GM23338 (cell line): Measurements from ENCODE around the gene CABCOCO1. TPM values are rescaled to one million over a fixed set of nuclear protein-coding genes. Genes with fewer than 3 reads are reported as not detected.

Experiments used
- ATAC-seq: fragments of 200-7000 bp; cut with Tn5 transposase; 3 replicates; pipeline ENCODE4 v1.9.1; 2020
- DNase-seq: peaks from one replicate; pipeline ENCODE4 v3.0.0-alpha.2; 2015; ENCODE audit warnings: low spot score
- H2AFZ ChIP-seq: fragments of 200-600 bp; sonication (generic); 2 replicates; pipeline ENCODE4 v1.8.0; 2016; ENCODE audit warnings: antibody characterized with exemption, mild to moderate bottlenecking, moderate library complexity
- H3F3A ChIP-seq: fragments of 200-600 bp; sonication (generic); replicated peaks from 2 replicates; pipeline ENCODE4 v1.8.0; 2017; ENCODE audit warnings: antibody characterized with exemption, mixed run types, low read depth
- H3K27ac ChIP-seq: fragments of 200-600 bp; sonication (generic); 2 replicates; pipeline ENCODE4 v1.6.1; 2016; ENCODE audit warnings: low read depth
- H3K27me3 ChIP-seq: fragments of 200-600 bp; sonication (generic); 2 replicates; pipeline ENCODE4 v1.8.0; 2016; ENCODE audit warnings: mild to moderate bottlenecking, mixed run types, moderate library complexity; ENCODE audit not compliant: insufficient read depth
- H3K36me3 ChIP-seq: fragments of 200-600 bp; sonication (generic); 2 replicates; pipeline ENCODE4 v1.8.0; 2016; ENCODE audit warnings: mild to moderate bottlenecking; ENCODE audit not compliant: insufficient read depth
- H3K4me1 ChIP-seq: fragments of 200-600 bp; sonication (generic); 2 replicates; pipeline ENCODE4 v1.8.0; 2016; ENCODE audit warnings: mild to moderate bottlenecking, moderate library complexity; ENCODE audit not compliant: insufficient read depth
- H3K4me2 ChIP-seq: fragments of 200-600 bp; sonication (generic); 2 replicates; pipeline ENCODE4 v1.7.1; 2017; ENCODE audit warnings: mixed run types
- H3K4me3 ChIP-seq: fragments of 200-600 bp; sonication (generic); 2 replicates; pipeline ENCODE4 v1.6.1; 2016; ENCODE audit warnings: mixed run types
- H3K79me2 ChIP-seq: fragments of 200-600 bp; sonication (generic); replicated peaks from 2 replicates; pipeline ENCODE4 v1.8.0; 2017; ENCODE audit warnings: mild to moderate bottlenecking; ENCODE audit not compliant: insufficient read depth
- H3K9me2 ChIP-seq: fragments of 200-600 bp; sonication (generic); 2 replicates; pipeline ENCODE4 v1.8.0; 2017; ENCODE audit not compliant: insufficient read depth
- H4K20me1 ChIP-seq: fragments of 200-600 bp; sonication (generic); replicated peaks from 2 replicates; pipeline ENCODE4 v1.8.0; 2017; ENCODE audit warnings: mild to moderate bottlenecking; ENCODE audit not compliant: insufficient read depth
- H3K27ac Mint-ChIP-seq: 2 replicates; pipeline ENCODE4 v1.8.0; 2020; ENCODE audit warnings: inconsistent platforms, mild to moderate bottlenecking, moderate library complexity, mixed read lengths
- H3K27me3 Mint-ChIP-seq: 3 replicates; pipeline ENCODE4 v1.8.0; 2022; ENCODE audit warnings: low read depth, mild to moderate bottlenecking, moderate library complexity, mixed read lengths, inconsistent platforms; ENCODE audit not compliant: insufficient read depth, poor library complexity
- H3K36me3 Mint-ChIP-seq: 3 replicates; pipeline ENCODE4 v1.8.0; 2021; ENCODE audit warnings: low read depth, mild to moderate bottlenecking, inconsistent platforms, moderate library complexity, mixed read lengths
- H3K4me1 Mint-ChIP-seq: 3 replicates; pipeline ENCODE4 v1.8.0; 2020; ENCODE audit warnings: mild to moderate bottlenecking, inconsistent platforms, mixed read lengths
- H3K4me3 Mint-ChIP-seq: 3 replicates; pipeline ENCODE4 v1.8.0; 2021; ENCODE audit warnings: moderate library complexity, mild to moderate bottlenecking, inconsistent platforms, mixed read lengths
- H3K9me3 Mint-ChIP-seq: 3 replicates; pipeline ENCODE4 v1.8.0; 2020; ENCODE audit warnings: moderate library complexity, mild to moderate bottlenecking, inconsistent platforms, mixed read lengths
- CREB1 ChIP-seq: fragments of 250-450 bp; sonication (Bioruptor Pico); IDR thresholded peaks from 2 replicates; pipeline ENCODE4 v1.5.0; 2020; ENCODE audit warnings: low read depth, mild to moderate bottlenecking, moderate library complexity
- CTCF ChIP-seq, 2 experiments: fragments of 200-600 bp in 1 of 2; sonication (generic) in 1 of 2; conservative IDR thresholded peaks; 2 replicates each; pipeline versions ENCODE4 v1.5.1 to v1.6.1; 2016 to 2017; ENCODE audit warnings: antibody characterized with exemption in 2 of 2, low read depth in 2 of 2, mild to moderate bottlenecking in 2 of 2, moderate library complexity in 1 of 2
- ETS1 ChIP-seq: IDR thresholded peaks from 2 replicates; pipeline ENCODE4 v1.6.1; 2016; ENCODE audit warnings: antibody characterized with exemption
- EZH2 ChIP-seq: fragments of 200-600 bp; sonication (generic); IDR thresholded peaks from one replicate; pipeline ENCODE4 v1.8.0; 2017; ENCODE audit warnings: antibody characterized with exemption, mild to moderate bottlenecking, low read depth; ENCODE audit not compliant: unreplicated experiment
- EZH2phosphoT487 ChIP-seq: fragments of 200-600 bp; sonication (generic); IDR thresholded peaks from one replicate; pipeline ENCODE4 v1.8.1; 2018; ENCODE audit warnings: antibody characterized with exemption; ENCODE audit not compliant: unreplicated experiment
- JUNB ChIP-seq: IDR thresholded peaks from one replicate; pipeline ENCODE4 v1.6.1; 2016; ENCODE audit warnings: antibody characterized with exemption; ENCODE audit not compliant: unreplicated experiment
- NANOG ChIP-seq: IDR thresholded peaks from 2 replicates; pipeline ENCODE4 v1.6.1; 2016; ENCODE audit warnings: antibody characterized with exemption, borderline replicate concordance
- POLR2AphosphoS5 ChIP-seq: IDR thresholded peaks from 2 replicates; pipeline ENCODE4 v1.6.1; 2016; ENCODE audit warnings: antibody characterized with exemption, low read depth
- REST ChIP-seq: IDR thresholded peaks from one replicate; pipeline ENCODE4 v1.6.1; 2018; ENCODE audit warnings: antibody characterized with exemption; ENCODE audit not compliant: unreplicated experiment
- STAT1 ChIP-seq: IDR thresholded peaks from one replicate; pipeline ENCODE4 v1.6.1; 2016; ENCODE audit warnings: antibody characterized with exemption; ENCODE audit not compliant: unreplicated experiment
- ZNF114 ChIP-seq: fragments of 250-450 bp; sonication (Bioruptor Pico); IDR thresholded peaks from 2 replicates; pipeline ENCODE4 v1.5.0; 2020; ENCODE audit warnings: mild to moderate bottlenecking, moderate library complexity
- ZNF331 ChIP-seq: fragments of 250-450 bp; sonication (Bioruptor Pico); IDR thresholded peaks from 2 replicates; pipeline ENCODE4 v1.5.0; 2020; ENCODE audit warnings: low read depth, mild to moderate bottlenecking, moderate library complexity
- ZNF462 ChIP-seq: fragments of 250-450 bp; sonication (Bioruptor Pico); IDR thresholded peaks from 2 replicates; pipeline ENCODE4 v1.5.0; 2020; ENCODE audit warnings: mild to moderate bottlenecking, moderate library complexity
- polyA plus RNA-seq: library from polyadenylated mRNA; unstranded; fragments of >200 nt; fragmentation: Nextera tagmentation; extraction: Ambion mirVana; gene quantifications from 2 replicates; pipeline ENCODE4 v1.2.1, GENCODE V29; 2016
- total RNA-seq: library from RNA; depleted of rRNA; stranded (reverse); fragments of >200 nt; shearing (Covaris generic); gene quantifications from 2 replicates; pipeline ENCODE4 v1.2.3, GENCODE V29; 2014

The CABCOCO1 gene
- total and polyA plus RNA-seq, 2 experiments from 2014 or later = not detected

- no peak for TF ChIP-seq ZNF114 (CRISPR knock-in tag)
Measured at GRCh38 chr10:61812052-61812721, 149.5 kb downstream of the CABCOCO1 start (continued).

- no peaks in the 10 kb centered on the region for H4K20me1 ChIP-seq
- no peak overlapping the region for H2AFZ ChIP-seq
- no peaks in the 10 kb centered on the region for H3K9me2 ChIP-seq
- TF ChIP-seq ZNF462 (CRISPR knock-in tag) (no peak), CTCF (conservative IDR thresholded peaks at IDR 0.05; ENCODE audit: low read depth in 2 of 2) (no peak), ZNF114 (CRISPR knock-in tag) (no peak), CREB1 (no peak), ETS1 (no peak), NANOG (no peak), REST (no peak), POLR2AphosphoS5 (no peak), JUNB (no peak), EZH2phosphoT487 (no peak), ZNF331 (CRISPR knock-in tag) (no peak), EZH2 (no peak), STAT1 (no peak)
- Mint-ChIP-seq H3K27me3 (peaks cover 5% of the 10 kb centered on the region), H3K9me3 (no peaks in the 10 kb centered on the region), H3K4me3 (no peak overlapping the region), H3K27ac (no peak overlapping the region), H3K4me1 (no peaks in the 10 kb centered on the region), H3K36me3 (no peaks in the 10 kb centered on the region)
- no peak overlapping the region for H3K27ac ChIP-seq
- no peaks in the 10 kb centered on the region for H3K36me3 ChIP-seq
- H3K4me3 ChIP-seq = no peak overlapping the region
- no peaks in the 10 kb centered on the region for H3F3A ChIP-seq
- ATAC-seq = no peak
- no peak for DNase-seq
- no peaks in the 10 kb centered on the region for H3K27me3 ChIP-seq
- no peaks in the 10 kb centered on the region for H3K4me1 ChIP-seq
- H3K79me2 ChIP-seq = no peaks in the 10 kb centered on the region
- H3K4me2 ChIP-seq = no peak overlapping the region
Measured at GRCh38 chr10:61812920-61813319, 150.2 kb downstream of the CABCOCO1 start.
